GM18526 (cell line): ENCODE data around the gene TAS1R1.

Experiments
- POLR2A ChIP-seq: IDR thresholded peaks from 3 replicates; pipeline ENCODE4 v1.6.1; 2011; ENCODE audit not compliant: insufficient read length; ENCODE audit errors: extremely low read depth

Gene TAS1R1

DNA sequence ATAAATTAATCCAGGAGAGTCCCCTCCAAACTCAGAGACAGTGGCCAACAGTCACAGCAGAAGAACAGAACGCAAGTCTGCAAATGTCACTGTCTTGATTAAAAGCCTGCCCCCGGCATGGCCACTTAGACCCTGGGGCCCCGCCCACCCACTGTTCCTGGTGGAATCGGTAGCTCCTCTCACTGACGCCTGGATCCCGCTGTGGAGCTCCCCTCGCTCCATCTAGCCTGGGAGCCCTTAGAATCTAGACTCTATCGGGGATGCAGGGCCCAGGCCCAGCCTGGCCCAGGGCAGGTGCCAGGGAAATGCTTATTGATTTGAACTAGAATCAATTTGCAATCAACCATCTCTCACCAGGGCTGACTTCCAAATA, 42.2 kb upstream of the TAS1R1 start:
- no peak for TF ChIP-seq POLR2A

DNA sequence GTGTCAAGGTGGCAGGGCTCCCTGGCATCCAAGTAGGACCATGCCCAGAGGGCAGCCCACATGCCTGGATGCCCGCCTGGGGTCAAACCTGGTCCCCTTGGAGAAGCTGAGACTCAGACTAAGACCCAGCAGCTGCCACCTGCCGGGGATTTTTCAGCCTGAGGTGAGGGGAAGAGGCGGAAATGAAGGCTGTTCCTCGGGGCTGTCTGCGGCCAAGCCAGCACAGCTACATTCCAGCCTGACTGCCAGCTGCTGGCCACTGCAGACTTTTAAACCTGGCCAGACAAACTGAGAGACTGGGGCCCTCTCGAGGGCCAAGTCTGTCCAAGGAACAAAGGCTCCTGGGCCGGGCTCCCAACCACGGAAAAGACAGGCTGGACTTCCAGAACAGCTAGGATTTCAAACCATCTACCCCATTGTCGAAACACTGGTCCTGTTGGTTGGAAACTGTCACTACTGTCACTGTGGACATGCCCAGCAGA, 41.7 kb upstream of the TAS1R1 start:
- no peak for TF ChIP-seq POLR2A

DNA sequence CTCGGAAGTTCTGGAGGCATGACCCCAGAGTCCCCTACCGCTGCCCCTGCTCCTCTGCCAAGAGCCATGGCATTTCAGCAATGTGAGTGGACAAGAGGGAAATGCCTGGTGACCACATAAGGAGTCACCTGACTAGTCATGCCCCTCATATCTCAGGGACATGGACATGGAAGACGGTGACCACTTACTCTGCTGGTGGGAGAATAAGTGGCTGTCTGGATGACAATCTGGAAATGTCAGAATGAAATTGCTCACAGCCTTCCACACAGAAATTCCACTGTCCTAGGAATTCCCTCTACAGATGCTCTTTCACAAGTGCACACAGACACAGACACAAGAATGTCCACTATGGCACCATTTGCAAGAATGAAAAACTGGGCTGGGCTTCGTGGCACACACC, 39.3 kb upstream of the TAS1R1 start:
- no peak for TF ChIP-seq POLR2A

DNA sequence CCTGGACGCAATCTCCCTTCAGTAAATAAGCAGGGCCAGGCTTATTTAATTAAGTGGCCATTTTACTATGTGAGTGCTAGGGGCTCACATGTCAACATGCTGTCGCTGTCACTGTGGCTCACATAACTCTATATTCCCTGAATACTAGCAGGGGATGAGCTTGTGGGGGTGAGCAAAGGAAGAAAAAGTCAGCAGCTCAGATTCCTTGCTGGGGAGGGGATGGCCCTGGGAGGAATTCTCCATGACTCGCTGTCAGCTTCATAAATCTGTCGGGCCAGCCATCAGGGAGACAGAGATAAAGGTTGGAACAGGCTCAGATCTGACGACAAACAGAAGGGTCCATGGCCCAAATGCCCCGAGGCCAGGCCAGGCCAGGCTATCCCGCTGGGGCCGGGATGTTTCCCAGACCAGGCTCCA, 37.7 kb upstream of the TAS1R1 start:
- no peak for TF ChIP-seq POLR2A

DNA sequence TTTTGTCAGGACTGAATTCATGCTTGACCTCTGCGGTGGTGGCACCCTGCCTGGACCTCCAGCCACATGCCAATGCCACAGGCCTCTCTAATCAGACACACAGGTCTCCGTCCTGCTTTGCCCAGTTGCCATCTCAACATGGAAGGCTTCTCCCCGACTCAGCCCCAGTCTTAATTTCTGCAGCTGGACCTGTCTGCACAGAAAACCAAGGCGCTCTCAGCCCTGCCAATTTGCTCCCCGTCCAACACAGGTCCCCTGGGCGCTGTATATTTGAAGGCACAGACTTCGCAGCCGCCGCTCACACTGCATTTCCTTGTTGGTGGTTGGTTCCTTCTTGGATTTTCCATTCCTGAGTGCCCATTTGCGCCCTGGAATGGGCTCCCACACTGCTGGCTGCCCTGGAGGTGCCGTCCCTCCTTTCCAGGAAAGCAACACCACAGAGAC, 35.6 kb upstream of the TAS1R1 start:
- TF ChIP-seq POLR2A, result no peak

DNA sequence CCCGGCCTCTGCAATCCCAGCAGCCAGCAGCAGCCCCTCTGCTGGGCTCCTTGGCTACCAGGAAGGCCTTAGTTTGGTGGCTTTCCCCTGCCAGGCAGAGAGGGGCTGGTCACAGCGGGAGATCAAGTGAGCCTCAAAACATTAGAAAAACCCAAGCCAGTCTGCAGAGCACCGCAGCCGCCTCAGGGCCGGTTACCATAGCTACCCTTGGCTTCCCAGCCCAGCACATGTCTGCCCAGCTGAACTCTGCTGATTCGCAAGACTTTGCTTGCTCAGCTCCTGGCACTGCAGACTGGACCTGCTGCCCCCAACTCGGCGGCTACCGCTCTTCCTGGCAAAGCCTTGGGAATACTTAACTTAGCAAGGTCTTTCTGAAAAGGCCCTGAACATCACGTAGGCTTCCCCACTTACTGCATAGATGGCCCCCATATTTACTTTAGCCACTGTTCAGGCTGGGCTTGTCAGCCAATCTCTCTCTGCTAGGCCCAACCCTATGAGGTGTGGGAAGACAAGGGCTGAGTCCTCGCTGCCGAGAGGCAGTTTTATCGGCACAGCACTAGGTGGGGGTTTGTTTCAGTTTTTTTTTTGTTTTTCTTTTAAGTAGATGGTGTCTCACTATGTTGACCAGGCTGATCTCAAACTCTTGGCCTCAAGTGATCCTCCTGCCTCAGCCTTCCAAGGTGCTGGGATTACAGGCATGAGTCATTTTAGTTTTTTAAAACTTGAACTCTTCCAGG, 35.0 kb upstream of the TAS1R1 start:
- no peak for TF ChIP-seq POLR2A

DNA sequence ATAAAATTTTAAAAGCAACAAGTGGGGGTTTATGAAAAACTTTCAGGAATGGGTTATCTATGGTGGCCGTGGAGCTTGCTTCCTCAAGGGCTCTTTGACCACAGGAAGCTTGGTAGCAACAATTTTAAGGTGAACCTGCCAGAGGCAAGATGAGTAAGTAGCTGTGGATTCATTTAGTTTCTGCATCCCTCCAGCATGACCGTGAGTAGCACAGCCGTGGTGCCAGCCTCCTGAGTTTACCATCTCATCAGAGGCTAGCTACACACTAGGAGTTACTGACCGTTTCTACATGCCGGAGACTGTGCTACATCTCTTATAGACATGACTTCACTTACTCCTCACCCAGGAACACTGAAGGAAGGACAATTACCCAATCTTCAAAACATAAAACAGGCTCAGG, 33.6 kb upstream of the TAS1R1 start:
- TF ChIP-seq POLR2A, result no peak

DNA sequence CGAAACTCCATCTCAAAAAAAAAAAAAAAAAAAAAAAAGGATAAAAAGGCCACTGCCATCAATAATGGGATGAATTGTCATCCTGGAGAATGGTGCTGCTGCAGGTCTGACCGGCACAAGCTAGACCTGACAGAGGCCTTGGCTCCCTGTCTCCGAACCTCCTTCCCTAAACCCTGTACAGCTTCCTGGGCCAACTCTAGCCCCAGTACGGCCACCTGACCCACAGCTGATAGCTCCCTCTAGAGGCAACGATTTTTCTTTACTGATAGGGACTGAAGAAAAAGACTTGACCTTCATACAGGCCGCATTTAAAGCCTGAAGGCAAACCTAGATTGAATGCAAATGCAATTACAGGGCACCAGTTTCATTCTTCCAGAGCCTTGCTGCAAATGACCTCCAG, 31.5 kb upstream of the TAS1R1 start:
- no peak for TF ChIP-seq POLR2A

GRCh38 chr1:6526316-6526715, 28.8 kb upstream of the TAS1R1 start:
- TF ChIP-seq POLR2A, result no peak

GRCh38 chr1:6528492-6528891, 26.6 kb upstream of the TAS1R1 start:
- TF ChIP-seq POLR2A, result no peak

DNA sequence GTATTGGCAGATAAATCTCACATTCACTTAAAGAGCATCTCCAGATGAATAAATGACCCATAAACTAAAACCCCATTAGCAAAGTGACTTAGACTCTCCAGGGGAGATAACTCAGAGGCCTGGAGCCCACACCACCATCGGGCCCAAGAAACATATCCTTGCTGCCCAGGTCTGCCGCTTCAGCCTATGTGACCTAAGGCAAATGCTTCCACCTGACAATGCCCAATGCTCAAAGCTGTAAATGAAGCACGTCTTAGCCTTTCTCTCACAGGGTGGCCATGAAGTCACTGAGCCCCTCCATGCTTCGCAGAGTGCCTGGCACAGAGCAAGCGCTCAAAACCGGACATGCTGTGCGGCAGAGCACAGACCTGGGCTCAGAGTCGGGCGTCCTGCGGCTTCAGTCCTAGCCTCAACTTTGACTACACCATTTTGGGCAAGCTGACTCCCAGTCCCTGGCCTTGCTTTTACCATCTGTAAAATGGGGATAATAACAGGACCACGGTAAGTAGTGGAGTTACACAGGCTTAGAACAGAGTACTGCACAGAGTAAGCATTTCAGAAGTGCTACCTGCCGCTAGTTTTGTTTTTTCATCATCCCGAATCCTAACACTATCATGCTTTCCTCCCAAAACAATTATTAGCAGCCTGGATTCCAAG, 24.5 kb upstream of the TAS1R1 start:
- no peak for TF ChIP-seq POLR2A

GRCh38 chr1:6531996-6532395, 23.1 kb upstream of the TAS1R1 start:
- no peak for TF ChIP-seq POLR2A

DNA sequence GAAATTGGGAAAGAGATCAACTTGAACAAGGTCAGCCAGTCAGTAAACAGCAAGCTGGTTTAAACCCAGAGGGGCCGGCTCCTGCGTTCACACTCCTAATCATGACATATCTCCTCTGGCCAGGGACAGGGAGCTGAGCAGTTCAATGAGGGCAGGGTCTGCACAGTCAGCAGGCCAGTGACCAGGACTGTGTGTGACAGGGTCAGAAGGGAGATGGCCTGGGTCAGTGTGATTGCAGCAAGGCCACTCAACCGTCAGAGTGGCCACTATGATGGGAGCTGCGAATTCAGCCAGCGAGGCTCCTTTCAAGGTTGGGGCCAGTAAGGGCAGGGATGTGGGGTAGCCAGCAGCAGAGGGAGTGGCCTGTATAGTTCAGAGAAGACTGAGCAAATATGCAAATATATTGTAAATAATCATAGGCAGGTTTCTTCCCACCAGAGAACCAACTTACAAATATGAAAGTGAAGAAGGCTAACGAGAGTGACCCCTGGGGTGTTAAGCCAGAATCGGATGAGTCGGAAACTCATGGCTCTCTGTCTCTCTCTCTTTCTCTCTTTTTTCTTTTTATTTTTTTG, 20.8 kb upstream of the TAS1R1 start:
- no peak for TF ChIP-seq POLR2A

GRCh38 chr1:6535214-6535613, 19.9 kb upstream of the TAS1R1 start:
- no peak for TF ChIP-seq POLR2A

- no peak for TF ChIP-seq POLR2A
Measured at GRCh38 chr1:6536291-6536690, 18.8 kb upstream of the TAS1R1 start.

DNA sequence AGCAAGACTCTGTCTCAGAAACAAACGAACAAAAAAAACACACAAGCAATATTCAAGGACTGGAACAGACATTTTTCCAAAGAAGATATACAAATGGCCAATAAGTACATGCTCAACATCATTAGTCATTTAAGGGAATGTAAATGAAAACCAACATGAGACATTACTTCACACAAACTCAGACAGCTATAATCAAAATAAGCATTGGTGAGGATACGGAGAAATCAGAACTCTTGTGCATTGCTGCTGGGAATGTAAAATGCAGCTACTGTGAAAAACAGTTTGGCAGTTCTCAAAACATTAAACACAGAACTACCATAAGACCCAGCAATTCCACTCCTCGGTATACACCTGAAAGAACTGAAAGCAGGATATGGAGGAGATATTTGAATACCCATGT, 16.2 kb upstream of the TAS1R1 start:
- TF ChIP-seq POLR2A, result no peak
